Dedifferentiated amniotic fluid mesenchymal stem cell (primary cell): Measurements from ENCODE around the gene ADAM17.
"Not testable (repeated sequence)": the region's sequence is repeated elsewhere in the genome, so short reads cannot be mapped to it uniquely, and the experiment has no call there.

ENCODE experiments used
- DNase-seq: peaks from one replicate; pipeline ENCODE4 v3.0.0-alpha.2; 2016; ENCODE audit errors: extremely low spot score

ADAM17 gene

DNA sequence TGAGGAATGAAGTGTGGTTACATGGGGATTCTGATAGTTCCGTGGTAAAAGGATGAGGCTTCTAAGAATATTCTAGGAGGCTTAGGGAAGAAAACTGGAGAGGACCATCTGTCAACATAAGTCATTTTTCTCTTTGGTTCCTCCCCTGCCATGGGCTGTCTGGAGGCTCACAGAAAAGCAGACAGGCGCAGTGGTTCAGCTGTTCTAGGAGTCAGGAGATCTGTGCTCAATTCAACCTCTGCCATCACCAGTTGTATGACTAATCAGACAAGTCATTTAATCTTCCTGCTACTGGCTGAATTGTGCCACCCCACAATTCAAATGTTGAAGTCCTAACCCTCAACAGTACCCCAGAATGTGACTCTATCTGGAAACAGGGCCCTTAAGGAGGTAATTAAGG is 36.4 kb downstream of the ADAM17 start:
- no peak for DNase-seq

DNA sequence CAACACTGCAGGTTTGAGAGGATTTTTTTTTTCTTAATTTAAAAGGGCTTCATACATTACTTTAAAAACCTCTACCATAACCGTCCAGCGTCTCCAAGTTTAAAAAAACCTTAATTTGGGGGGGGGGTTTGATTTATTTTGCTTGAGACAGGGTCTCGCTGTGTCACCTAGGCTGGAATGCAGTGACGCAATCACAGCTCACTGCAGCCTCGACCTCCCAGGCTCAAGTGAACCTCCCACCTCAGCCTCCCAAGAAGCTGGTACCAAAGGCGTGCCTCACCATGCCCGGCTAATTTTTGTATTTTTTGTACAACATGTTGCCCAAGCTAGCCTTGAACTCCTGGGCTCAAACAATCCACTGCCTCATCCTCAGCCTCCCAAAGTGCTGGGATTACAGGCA is 36.9 kb downstream of the ADAM17 start:
- DNase-seq, result no peak

DNA sequence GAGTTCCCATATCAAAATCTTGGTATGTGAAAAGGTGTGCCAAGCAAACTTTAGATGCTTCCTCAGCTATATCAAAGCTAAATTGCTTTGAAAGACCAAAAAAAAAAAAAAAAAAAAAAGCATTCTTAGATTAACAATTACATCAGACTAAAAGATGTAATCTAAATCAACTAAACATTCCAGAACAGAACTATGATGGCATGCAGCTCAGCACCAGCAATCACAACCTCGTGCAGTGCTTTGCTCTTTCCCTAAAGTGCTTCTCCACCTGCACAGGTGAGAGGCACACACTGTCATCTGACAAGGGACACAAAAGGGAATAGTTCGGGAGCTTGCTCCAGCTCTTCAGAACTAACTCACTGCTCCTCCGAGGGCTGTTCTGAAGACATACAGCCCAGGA is 37.5 kb downstream of the ADAM17 start:
- DNase-seq, result no peak

DNA sequence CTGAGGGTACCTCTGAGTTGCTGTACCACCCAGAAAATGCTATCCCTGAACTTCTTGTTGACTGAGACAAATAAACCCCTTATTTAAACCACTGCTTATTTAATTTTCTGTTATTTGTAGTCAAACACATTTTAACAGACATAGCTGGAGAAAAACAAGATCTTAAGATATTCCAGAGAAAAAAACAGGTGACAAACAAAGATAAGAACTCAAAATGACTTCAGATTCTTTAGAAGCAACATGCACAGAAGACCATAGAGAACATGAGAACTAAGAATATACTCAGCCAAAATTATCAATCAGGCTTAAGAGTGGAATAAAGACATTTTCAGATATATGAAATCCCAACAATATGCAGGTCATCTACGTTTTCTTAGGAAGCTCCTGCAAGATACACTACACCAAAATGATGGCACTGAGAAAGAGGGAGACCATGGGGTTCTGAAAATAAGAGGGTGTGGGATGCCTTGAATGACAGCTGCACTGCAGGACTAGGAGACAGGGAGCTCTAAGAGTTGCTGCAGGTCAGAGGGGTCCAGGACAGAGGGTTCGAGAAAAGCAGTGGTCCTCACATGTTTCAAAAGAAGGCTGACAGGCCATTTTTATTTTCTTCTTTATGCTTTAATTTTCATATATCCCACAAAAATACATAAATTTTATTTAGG is 38.4 kb downstream of the ADAM17 start:
- no peak for DNase-seq

DNA sequence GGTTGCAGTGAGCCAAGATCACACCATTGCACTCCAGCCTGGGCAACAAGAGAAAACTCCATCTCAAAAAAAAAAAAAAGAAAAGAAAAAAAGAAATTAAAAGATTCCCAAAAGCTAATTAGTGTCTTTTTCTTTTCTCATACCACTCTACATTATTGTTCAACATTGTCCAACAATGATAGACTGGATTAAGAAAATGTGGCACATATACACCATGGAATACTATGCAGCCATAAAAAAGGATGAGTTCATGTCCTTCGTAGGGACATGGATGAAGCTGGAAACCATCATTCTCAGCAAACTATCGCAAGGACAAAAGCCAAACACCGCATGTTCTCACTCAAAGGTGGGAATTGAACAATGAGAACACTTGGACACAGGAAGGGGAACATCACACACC is 41.7 kb downstream of the ADAM17 start:
- DNase-seq, result not testable (repeated sequence)

DNA sequence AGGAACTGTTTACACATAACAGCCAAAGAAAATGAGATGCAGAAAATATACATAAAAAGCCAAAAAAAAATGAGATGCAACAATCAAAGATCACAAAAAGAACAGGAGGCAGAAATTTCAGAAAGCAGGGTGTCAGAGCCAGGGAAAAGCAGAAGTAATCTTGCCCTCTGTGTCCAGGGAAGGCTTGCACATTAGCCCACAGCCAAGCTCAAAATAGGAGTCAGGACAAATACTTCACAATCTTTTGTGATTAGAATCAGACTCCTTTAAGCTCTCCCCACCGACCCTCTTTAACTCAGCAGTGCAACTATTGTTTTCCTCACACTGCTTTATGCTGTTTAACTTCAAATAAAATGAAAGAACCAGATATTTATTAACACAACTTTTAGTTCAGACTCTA is 46.7 kb downstream of the ADAM17 start:
- DNase-seq, result no peak

DNA sequence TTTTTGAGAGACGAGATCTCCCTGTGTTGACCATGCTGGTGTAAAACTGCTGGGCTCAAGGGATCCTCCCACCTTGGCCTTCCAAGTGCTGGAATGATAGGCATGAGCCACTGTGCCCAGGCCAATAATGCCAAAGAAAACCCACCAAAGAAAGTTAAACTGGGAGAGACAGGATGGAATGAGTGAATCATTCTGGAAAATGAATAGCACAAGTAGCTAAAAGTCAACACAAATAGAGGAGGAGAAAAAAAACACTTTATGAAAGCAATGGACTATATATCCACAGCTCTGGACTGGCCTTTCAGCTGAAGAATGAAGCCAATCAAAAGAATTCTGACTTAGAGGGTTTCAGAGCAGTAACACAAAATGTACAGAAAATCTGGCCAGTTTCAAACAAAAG is 57.4 kb downstream of the ADAM17 start:
- no peak for DNase-seq

DNA sequence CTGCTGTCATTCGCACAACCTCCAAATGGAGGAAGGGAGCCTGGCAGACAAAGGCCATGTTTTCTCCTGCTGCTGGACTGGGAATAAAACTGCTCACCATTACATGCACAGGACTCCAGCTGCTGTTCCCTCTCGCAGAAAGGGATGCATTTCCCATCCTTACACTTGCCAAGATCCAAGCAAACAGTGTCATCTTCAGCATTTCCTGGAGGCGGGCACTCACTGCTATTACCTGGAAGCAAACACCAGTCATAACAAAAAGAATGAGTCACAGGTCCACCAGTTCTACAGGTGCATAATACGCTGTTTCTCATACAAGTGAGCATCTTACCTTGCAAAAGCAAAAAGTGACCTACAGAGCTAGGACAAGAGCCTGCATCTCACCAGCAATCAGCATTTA is 58.6 kb downstream of the ADAM17 start:
- no peak for DNase-seq

DNA sequence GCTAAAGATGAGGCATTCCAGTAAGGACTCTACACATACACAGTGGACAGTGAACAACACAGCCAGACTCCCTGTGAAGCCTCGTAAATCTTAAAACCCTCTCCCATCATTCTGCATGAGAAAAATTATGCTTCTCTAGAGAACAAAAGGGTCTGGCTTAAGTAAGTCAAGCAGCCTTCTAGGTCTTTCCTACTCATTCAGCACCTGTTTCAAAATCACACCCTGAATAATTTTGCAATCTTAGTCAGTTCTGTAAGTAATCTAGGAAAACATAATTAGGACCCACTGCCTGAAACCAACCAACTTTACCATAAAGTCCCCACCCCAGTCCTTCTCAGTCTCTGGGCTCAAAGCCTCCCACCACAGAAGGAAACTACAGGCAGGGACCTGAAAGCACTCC is 61.5 kb downstream of the ADAM17 start:
- no peak for DNase-seq

DNA sequence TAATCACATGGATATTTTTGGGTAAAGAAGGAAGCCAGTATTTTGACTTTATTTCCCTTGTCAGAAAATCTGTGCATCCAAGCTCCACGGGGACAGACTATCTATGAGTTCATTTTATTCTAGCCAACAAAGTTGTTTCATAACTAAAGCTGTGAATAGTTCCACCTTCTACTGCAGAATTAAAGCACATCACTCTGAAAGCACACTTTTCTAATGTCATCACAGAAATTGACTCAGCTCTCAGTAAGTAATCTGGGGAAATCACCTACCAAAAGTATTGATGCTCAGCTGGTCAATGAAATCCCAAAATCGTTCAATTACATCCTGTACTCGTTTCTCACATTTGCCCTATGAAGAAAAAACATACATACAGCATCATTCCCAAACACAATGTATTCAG is 62.2 kb downstream of the ADAM17 start:
- DNase-seq, result no peak

DNA sequence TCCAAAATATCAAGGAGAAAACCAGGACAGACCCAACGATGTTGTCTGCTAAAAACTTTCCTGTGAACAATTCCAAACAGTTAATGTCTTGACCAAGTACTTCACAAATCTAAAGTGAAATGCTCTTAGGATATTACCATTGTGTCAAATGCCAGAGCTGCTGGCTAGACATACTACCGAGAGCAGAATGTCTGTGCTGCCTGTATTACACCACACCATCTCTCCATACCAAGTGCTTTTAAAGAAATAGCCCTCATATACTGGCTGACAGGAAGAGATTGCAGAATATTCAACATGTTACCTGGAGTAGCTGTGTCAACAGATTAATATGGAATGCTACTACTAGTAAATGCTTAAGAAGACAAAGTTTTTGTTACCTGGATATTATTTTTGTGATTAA is 62.7 kb downstream of the ADAM17 start:
- DNase-seq, result no peak

DNA sequence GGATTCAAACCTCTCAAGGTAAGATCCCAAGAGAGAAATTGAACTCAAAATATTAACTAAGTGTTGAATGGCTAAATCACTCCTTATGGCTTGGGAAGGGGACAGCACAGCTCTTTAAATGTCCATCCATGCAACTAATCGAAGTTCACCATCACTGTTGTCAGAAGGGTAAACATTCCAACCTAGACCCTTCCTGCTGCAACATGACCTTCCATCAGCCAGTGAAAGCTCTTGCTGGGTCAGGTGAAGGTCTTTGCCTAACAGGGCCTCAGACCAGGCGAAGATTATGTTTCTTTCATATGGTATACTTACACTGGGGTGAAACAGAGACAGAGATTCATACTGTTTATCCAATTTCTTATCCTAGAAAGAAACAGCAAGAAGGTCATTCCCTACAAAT is 64.8 kb downstream of the ADAM17 start:
- no peak for DNase-seq

DNA sequence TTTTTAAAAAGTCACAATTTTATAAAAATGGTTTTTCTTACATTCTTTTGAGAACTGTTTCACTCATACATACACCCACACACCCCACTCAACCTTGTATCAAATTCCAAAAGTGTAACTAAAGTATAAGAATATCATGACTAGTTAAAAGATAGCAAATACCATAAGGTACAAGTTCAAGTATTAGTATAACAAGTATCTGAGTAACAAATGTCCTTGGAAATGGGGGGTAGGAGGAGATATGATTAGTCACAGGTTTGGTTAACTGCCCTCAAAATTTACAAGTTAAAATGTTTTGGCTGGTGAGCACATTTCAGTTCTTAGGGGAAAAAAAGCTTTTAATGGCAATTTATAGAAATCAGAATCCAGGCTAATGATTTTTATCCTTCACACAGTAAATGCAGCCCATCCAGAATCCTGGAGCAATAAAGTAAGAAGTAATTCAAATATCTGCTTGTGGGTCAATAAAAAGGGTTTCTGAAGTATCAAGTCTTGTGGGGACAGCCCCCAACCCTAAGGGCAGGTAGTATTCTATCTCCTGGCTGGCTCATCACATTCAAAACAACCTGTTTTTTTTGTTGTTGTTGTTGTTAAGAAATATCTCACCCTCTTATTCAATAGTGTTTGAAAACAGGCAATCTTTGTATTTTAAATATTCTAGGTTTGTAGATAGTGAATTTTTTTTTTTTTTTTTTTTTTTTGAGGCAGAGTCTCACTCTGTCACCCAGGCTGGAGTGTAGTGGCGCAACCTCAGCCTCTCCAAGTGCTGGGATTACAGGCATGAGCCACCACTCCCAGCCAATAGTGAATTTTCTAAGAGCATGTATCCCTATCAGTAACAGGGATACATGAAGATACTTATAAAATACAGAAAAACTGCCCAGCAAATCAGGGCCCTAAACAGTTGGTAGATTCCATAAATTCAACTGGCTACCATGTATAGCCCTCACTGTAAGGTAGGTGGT is 66.8 kb downstream of the ADAM17 start:
- DNase-seq, result no peak

DNA sequence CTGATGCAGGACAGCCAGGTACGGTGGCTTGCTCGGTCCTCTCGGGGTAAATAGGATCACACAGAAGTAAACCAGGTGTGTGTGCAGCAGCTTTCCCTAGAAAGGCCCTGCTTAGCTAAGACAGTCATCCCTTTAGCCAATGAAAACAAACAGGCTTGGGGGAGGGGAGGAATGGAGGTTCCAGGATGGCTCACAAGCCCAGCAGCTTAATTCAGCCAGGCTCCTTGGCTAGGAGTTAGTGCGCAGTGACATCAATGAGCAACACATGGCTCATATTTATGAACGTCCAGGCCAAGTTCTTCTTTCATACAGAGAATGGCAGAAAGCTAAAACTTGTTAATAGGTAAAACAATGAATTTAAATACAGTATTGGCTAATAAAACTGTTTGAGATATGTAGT is 71.1 kb downstream of the ADAM17 start:
- no peak for DNase-seq

DNA sequence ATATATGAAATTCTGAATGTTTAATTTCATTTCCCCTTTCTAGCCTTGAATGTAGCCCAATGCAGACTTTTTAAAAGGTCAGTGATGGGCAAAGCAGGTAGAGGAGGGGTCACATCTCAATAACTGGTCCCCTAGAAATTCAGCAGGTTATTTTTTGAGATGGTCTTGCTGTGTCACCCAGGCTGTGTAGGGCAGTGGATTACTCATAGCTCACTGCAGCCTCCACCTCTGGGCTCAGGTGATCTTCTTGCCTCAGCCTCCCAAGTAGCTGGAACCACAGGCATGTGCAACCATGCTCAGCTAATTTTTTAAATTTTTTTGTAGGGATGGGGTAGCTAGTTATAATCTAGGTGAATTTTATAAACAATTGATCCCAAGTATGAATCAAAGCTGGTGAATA is 72.5 kb downstream of the ADAM17 start:
- no peak for DNase-seq

DNA sequence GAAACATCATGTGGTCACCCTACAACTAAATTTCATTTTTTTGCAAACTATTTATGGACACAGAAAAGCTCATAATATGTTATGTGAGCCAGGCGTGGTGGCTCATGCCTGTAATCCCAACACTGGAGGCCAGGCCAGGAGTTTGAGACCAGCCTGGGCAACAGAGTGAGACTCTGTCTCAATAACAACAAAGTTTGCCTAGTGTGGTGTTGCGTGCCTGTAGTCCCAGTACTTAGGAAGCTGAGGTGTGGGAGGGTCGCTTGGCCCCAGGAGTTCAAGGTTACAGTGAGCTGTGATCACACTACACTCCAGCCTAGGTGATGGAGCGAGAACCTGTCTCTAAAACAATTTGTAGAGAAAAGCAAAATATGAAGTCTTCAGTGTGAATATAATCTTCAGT is 75.5 kb downstream of the ADAM17 start:
- no peak for DNase-seq

DNA sequence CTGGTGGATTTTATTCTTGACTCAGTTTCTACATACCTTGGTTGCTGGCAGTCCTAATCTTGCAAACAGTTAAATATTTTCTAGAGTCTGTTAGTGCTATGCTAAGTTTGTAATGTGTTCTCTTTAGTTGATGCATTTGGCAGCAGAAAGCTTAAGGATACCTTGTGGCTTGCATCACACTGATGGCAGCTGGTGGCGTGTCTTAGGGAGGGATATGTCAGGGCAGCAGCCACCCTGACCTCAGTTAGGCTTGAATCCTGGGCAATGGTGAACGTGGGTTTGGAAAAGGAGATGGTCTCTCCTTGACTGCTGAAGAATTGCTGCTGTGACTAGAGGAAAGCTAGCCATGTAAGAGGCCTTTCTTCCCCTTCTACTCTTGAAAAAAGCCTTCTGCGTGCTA is 77.1 kb downstream of the ADAM17 start:
- DNase-seq, result no peak

DNA sequence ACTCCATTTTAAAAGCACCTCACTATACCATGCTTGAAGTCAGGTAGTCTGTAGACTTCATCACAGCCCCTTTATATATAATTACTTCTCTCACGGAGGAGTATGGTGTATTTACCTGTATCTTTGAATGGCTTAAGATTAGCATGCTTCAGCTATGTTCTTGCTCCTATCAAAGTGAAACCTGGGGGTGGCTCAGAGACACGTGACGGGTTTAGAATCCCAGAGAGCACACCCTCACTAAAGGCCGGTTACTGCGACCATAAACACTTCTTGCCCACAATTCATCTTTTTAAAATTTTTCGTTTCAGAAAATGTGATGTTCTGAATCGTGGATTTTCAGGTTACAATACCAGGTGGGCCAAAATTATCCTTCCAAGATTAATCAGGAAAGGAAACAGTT is 77.7 kb downstream of the ADAM17 start:
- DNase-seq, result no peak

DNA sequence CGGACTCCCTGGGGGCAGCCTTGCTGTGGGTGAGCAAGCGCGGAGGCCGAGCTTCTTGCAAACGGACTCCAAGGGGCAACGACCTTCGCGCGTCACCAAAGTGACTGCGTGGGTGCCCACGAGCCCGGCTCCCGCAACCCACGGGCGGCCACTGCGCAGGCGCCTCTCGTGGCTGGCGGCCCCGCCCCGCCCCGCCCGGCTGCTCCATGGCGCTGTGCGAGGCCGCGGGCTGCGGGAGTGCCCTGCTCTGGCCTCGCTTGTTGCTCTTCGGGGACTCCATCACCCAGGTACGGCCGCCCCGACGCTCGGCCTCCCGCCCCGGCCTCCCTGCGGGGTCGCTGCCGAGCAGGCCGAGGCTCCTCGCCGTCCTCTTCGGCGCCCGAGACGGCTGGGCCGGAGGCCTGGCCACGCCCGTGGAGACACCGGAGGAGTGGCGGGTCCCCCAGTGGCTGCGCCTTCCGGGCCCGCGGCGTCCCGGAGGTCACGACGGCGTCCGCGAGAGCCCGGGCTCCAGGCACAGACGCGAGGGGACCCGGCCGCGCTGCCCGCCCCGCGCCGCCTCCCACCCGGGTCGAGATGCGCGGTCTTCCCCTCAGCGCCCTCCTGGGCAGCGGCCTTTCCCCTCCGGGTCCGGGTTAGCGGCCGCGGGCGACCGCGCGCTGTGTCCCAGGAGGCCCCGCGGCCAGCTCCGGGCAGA is 81.1 kb downstream of the ADAM17 start, which contains the start of gene IAH1:
IAH1 (plus strand) TSS at position 191 of the 697 bp plus-strand sequence; CDS start at position 207, 16 bp downstream.
- DNase-seq, result no peak

DNA sequence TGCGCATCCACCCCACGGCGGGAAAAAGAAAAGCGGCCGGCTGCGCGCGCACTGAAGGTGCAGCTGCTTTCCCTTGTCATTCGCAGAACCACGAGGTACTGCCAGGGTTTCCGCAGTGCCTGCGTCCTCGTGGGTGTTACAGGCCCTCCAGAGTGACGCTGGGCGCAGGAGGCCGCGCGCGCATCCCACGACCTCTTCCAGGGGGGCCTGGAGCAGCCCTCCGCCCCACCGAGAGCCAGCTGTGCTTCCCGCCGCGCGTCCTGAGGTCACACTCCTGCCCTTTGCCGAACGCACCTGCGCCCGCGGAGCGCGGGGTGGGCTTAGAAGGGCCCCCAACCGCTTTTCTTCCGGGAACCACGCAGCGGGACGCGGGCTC is 81.7 kb downstream of the ADAM17 start:
- no peak for DNase-seq

DNA sequence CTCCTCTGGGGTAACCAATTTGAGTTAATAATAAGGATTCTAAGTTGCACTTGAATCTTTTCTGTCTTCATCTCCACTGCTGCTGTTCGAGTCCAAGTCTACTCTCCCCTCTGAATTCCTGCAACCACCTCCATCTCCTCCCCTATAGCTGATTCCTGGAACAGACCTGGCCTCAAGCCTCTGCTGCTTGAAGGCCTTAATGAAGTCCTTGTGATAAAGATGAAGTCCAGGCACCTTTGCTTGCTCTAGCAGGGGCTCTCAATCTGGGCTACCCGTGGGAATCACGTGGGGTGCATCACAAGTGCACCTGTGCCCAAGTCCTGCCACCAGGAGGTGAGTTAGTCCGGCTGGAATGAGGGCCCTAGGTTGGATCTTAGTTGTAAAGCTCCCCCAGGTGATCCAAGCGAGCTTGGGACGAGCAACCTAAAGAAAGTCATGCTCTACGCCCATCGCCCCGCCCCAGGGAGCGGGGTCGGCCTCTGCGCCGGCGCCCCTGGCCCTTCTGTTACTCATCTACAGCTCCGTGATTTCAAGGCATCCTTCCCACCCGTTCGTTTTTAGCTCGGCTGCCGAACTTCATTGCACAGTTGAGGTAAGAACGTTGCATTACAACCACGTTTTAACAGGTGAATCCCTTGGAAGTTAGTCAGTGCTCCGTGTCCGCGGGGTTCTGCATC is 82.2 kb downstream of the ADAM17 start:
- DNase-seq, result no peak

DNA sequence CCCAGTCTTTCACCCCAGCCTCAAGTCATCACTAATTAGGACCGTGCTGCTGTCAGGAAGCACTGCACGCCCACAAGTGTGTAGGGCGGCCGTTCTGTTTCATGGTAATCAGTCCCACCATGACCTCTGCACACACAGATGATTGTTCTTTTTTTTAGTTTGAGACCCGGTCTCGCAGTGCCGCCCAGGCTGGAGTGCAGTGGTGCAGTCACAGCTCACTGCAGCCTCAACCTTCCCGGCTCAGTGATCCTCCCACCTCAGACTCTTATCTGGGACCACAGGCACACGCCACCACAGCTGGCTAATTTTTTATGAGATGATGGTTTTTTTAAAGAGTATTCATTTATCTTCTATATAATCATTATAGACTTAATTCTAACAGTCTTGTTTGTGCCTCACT is 83.1 kb downstream of the ADAM17 start:
- no peak for DNase-seq
